Karpas-422 (cell line): ENCODE results near the gene DNAH6. TPM values are rescaled to one million over a fixed set of nuclear protein-coding genes. Genes with fewer than 3 reads are reported as not detected.

Experiments
- DNase-seq: peaks from one replicate; pipeline ENCODE4 v3.0.0-alpha.2; 2015
- H2AFZ ChIP-seq: fragments of 200-600 bp; sonication (generic); 2 replicates; pipeline ENCODE4 v1.6.1; 2014; ENCODE audit warnings: antibody characterized with exemption, low read length, mixed read lengths
- H3K27ac ChIP-seq: fragments of 200-600 bp; sonication (generic); 2 replicates; pipeline ENCODE4 v1.5.1; 2014; ENCODE audit warnings: mild to moderate bottlenecking, low read length, moderate library complexity
- H3K27me3 ChIP-seq: fragments of 200-600 bp; sonication (generic); 2 replicates; pipeline ENCODE4 v1.6.1; 2014; ENCODE audit warnings: low read length, mixed read lengths
- H3K36me3 ChIP-seq: fragments of 200-600 bp; sonication (generic); 2 replicates; pipeline ENCODE4 v1.6.1; 2014; ENCODE audit warnings: low read length, mixed read lengths; ENCODE audit not compliant: insufficient read depth
- H3K4me1 ChIP-seq: fragments of 200-600 bp; sonication (generic); 2 replicates; pipeline ENCODE4 v1.6.1; 2014; ENCODE audit warnings: mild to moderate bottlenecking, low read length, mixed read lengths
- H3K4me2 ChIP-seq: fragments of 200-600 bp; sonication (generic); 2 replicates; pipeline ENCODE4 v1.6.1; 2014; ENCODE audit warnings: low read length, low read depth, mild to moderate bottlenecking; ENCODE audit not compliant: poor library complexity, severe bottlenecking
- H3K4me3 ChIP-seq: fragments of 200-600 bp; sonication (generic); 2 replicates; pipeline ENCODE4 v1.5.1; 2014; ENCODE audit warnings: mild to moderate bottlenecking, antibody characterized with exemption, low read length, mixed read lengths
- H3K79me2 ChIP-seq: fragments of 200-600 bp; sonication (generic); 2 replicates; pipeline ENCODE4 v1.6.1; 2014; ENCODE audit warnings: mild to moderate bottlenecking, low read length, mixed read lengths
- H3K9ac ChIP-seq: fragments of 200-600 bp; sonication (generic); 2 replicates; pipeline ENCODE4 v1.6.0; 2014; ENCODE audit warnings: low read length
- H3K9me2 ChIP-seq: fragments of 200-600 bp; sonication (generic), shearing (Covaris generic); replicated peaks from 2 replicates; pipeline ENCODE4 v1.6.0; 2014; ENCODE audit warnings: mild to moderate bottlenecking, low read length, moderate library complexity; ENCODE audit not compliant: insufficient read depth
- H3K9me3 ChIP-seq: fragments of 300-700, 200-600 bp; sonication (generic); 2 replicates; pipeline ENCODE4 v1.6.1; 2014; ENCODE audit warnings: low read length, mixed read lengths
- H4K20me1 ChIP-seq: fragments of 200-600 bp; sonication (generic); 2 replicates; pipeline ENCODE4 v1.6.1; 2014; ENCODE audit warnings: mild to moderate bottlenecking, antibody characterized with exemption, low read length, low read depth; ENCODE audit not compliant: insufficient read depth
- total RNA-seq: library from RNA; depleted of rRNA; stranded (reverse); fragments of >200 nt; shearing (Covaris generic); gene quantifications from 2 replicates; pipeline ENCODE4 v1.2.3, GENCODE V29; 2014; ENCODE audit warnings: low replicate concordance

DNAH6 gene
- total RNA-seq, 1 experiment from 2014 or later: 0.15 TPM

DNA sequence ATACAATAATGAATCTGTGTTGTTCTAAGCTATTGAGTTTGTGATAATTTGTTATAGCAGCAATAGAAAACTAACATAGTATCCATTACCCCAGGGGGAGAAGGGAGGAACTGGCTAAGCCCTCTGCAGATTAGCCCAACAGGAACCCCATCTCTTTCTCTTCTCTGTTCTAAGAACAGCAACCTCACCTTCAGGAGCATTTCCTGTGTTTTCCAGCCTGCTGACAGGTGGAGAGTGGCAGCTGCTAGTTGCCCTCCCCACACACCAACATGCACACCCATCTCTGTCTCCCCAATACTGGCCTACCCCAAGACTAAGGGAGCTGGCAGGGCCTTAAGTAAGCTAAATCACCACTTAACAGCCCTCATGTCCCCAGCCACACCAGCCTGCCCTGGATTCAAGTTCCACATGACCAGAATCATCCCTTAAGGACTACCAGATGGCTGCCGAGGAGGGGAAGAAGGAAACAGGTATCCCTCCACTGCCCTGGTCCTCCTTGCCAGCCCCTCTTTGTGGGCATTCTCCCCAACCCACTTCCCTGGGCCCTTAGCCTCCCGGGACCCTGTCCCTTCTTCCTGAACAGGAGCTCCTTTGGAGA is 311.8 kb downstream of the DNAH6 start:
- no peak overlapping the region for H3K9ac ChIP-seq
- no peaks in the 10 kb centered on the region for H3K9me3 ChIP-seq
- H3K4me1 ChIP-seq: peaks cover 5% of the 10 kb centered on the region
- DNase-seq: no peak
- H3K9me2 ChIP-seq: no peaks in the 10 kb centered on the region
- H3K27ac ChIP-seq: no peak overlapping the region
- H3K36me3 ChIP-seq: no peaks in the 10 kb centered on the region
- no peaks in the 10 kb centered on the region for H3K27me3 ChIP-seq
- H3K4me2 ChIP-seq: no peak overlapping the region
- H2AFZ ChIP-seq: no peak overlapping the region
- H4K20me1 ChIP-seq: no peaks in the 10 kb centered on the region
- H3K4me3 ChIP-seq: no peak overlapping the region
- no peaks in the 10 kb centered on the region for H3K79me2 ChIP-seq

GRCh38 chr2:84829693-84830092 is 313.4 kb downstream of the DNAH6 start:
- Histone ChIP-seq H3K4me2 (no peak overlapping the region), H3K9me2 (no peaks in the 10 kb centered on the region), H2AFZ (no peak overlapping the region), H4K20me1 (no peaks in the 10 kb centered on the region), H3K9ac (no peak overlapping the region), H3K4me1 (peaks cover 12% of the 10 kb centered on the region), H3K9me3 (no peaks in the 10 kb centered on the region), H3K27ac (no peak overlapping the region), H3K4me3 (no peak overlapping the region), H3K27me3 (no peaks in the 10 kb centered on the region), H3K79me2 (no peaks in the 10 kb centered on the region), H3K36me3 (no peaks in the 10 kb centered on the region)
- no peak for DNase-seq

- no peaks in the 10 kb centered on the region for H4K20me1 ChIP-seq
- no peak for DNase-seq
- no peaks in the 10 kb centered on the region for H3K27me3 ChIP-seq
- H3K4me3 ChIP-seq: no peak overlapping the region
- H3K36me3 ChIP-seq: no peaks in the 10 kb centered on the region
- no peaks in the 10 kb centered on the region for H3K9me3 ChIP-seq
- H3K4me2 ChIP-seq: no peak overlapping the region
- no peaks in the 10 kb centered on the region for H3K79me2 ChIP-seq
- no peak overlapping the region for H2AFZ ChIP-seq
- H3K9ac ChIP-seq: no peak overlapping the region
- no peak overlapping the region for H3K27ac ChIP-seq
- no peaks in the 10 kb centered on the region for H3K9me2 ChIP-seq
- peaks cover 12% of the 10 kb centered on the region for H3K4me1 ChIP-seq
Observed at GRCh38 chr2:84830095-84830494, 313.8 kb downstream of the DNAH6 start.

DNA sequence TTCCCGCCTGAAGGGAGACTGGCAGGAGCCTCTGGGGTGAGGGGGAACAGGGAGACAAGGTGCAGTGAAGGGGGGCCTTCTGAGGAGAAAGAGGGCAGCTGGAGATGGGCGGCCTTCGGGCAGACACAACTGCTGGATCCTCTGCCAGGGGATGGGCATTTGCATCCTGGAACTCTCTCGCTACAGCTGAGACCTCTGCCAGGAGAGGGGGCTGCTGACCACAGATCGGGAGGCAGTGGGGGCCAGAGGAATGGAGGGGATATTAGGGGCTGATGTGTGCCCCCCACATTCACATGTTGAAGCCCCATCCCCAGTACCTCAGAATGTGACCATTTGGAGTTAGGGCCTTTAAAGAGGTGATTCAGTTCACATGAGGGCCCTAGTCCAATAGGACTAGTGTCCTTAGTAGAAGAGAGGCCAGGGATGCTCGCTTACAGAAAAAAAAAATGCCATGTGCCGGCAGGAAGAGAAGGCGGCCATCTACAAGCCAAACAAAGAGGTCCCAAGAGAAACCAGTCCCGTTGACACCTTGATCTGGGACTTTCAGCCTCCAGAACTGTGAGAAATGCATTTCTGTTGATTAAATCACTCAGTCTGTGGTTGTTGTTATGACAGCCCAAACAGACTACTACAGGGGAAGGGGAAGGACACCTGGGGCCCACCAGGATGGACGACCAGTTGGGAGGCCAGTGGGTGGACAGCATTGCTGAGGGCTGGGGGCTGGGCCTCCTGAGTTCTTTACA is 314.6 kb downstream of the DNAH6 start:
- no peak overlapping the region for H3K27ac ChIP-seq
- no peak overlapping the region for H3K4me2 ChIP-seq
- peaks cover 3% of the 10 kb centered on the region; the same call in 1 of the 2 replicates for H3K27me3 ChIP-seq
- no peak overlapping the region for H2AFZ ChIP-seq
- H3K4me3 ChIP-seq: no peak overlapping the region
- DNase-seq: no peak
- no peaks in the 10 kb centered on the region for H4K20me1 ChIP-seq
- H3K36me3 ChIP-seq: no peaks in the 10 kb centered on the region
- H3K9ac ChIP-seq: no peak overlapping the region
- H3K79me2 ChIP-seq: no peaks in the 10 kb centered on the region
- peaks cover 12% of the 10 kb centered on the region for H3K4me1 ChIP-seq
- H3K9me3 ChIP-seq: no peaks in the 10 kb centered on the region
- H3K9me2 ChIP-seq: no peaks in the 10 kb centered on the region

GRCh38 chr2:84832772-84833461 is 316.6 kb downstream of the DNAH6 start:
- no peaks in the 10 kb centered on the region for H3K9me3 ChIP-seq
- H3K4me2 ChIP-seq: peak overlapping the region; percentile 59
- peak overlapping the region; percentile 50; the same call in 1 of the 2 replicates for H3K27ac ChIP-seq
- peak overlapping the region; percentile 57 for H3K9ac ChIP-seq
- no peaks in the 10 kb centered on the region for H3K36me3 ChIP-seq
- DNase-seq: peak; percentile 72
- peak overlapping the region; percentile 48; the same call in 1 of the 2 replicates for H3K4me3 ChIP-seq
- peak overlapping the region; percentile 72; the same call in 1 of the 2 replicates for H2AFZ ChIP-seq
- H3K27me3 ChIP-seq: peaks cover 5% of the 10 kb centered on the region; the same call in 1 of the 2 replicates
- no peaks in the 10 kb centered on the region for H4K20me1 ChIP-seq
- no peaks in the 10 kb centered on the region for H3K79me2 ChIP-seq
- H3K9me2 ChIP-seq: no peaks in the 10 kb centered on the region
- peaks cover 12% of the 10 kb centered on the region for H3K4me1 ChIP-seq

DNA sequence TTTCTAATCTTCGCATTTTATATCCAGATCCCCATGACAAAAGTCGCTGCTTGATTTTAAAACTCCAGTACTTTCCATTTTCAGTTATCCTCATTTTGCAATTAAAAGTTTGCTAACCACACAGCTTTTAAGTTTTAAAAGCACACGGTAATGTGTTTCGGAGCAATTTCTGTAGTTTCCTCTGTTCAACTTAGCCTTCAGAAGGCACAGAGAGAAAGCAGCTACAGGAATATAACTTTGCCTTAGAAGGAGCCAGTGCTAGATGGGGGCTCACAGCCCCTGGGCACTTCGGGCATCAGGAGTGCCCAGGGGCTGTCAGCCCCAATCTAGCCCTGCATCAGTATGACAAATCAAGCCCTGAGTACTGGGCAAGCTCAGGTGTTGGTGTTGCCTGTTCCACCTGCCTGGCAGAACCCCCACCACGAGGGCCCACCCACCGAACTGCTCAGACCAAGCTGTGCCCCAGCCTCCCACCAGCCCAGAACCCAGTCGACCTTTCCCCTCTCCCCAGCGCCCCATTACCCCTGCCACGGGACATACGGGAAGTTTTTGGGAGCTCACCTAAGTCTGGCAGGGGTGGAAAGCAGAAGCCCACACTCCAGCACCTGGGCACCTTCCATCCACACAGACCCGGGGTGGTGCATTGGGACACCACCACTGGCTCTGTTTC is 317.3 kb downstream of the DNAH6 start:
- Histone ChIP-seq H3K27ac (peak overlapping the region; percentile 50; the same call in 1 of the 2 replicates), H3K79me2 (no peaks in the 10 kb centered on the region), H3K4me3 (no peak overlapping the region), H3K4me1 (peaks cover 12% of the 10 kb centered on the region), H3K9me3 (no peaks in the 10 kb centered on the region), H3K9ac (peak overlapping the region; percentile 57), H4K20me1 (no peaks in the 10 kb centered on the region), H3K27me3 (peaks cover 5% of the 10 kb centered on the region; the same call in 1 of the 2 replicates), H2AFZ (peak overlapping the region; percentile 72; the same call in 1 of the 2 replicates), H3K9me2 (no peaks in the 10 kb centered on the region), H3K36me3 (no peaks in the 10 kb centered on the region), H3K4me2 (peak overlapping the region; percentile 59)
- peak; percentile 62 for DNase-seq

DNA sequence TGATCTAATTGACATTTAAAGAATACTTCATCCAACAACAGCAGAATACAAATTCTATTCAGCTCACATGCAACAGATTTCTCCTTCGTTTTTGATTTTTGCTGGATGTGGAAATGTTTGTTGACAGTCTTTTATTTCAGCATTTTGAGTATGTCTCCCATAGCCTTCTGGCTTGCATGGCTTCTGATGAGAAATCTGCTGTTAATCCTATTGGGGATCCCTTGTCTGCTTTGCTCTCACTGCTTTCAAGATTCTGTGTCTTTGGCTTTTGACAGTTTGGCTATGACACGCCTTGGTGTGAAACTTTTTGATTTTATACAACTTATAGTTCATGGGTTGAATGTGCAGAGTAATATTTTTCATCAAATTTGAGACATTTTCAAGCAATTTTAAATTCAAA is 319.9 kb downstream of the DNAH6 start:
- no peak overlapping the region for H2AFZ ChIP-seq
- H3K4me3 ChIP-seq: no peak overlapping the region
- H4K20me1 ChIP-seq: no peaks in the 10 kb centered on the region
- H3K4me1 ChIP-seq: peaks cover 12% of the 10 kb centered on the region
- H3K9me3 ChIP-seq: no peaks in the 10 kb centered on the region
- H3K27ac ChIP-seq: no peak overlapping the region
- H3K9me2 ChIP-seq: no peaks in the 10 kb centered on the region
- H3K4me2 ChIP-seq: no peak overlapping the region
- H3K79me2 ChIP-seq: no peaks in the 10 kb centered on the region
- H3K9ac ChIP-seq: no peak overlapping the region
- no peak for DNase-seq
- peaks cover 5% of the 10 kb centered on the region; the same call in 1 of the 2 replicates for H3K27me3 ChIP-seq
- H3K36me3 ChIP-seq: no peaks in the 10 kb centered on the region
